NCI-H524 (cell line): ENCODE data around the gene NOP53.
"Not testable (repeated sequence)": the region's sequence is repeated elsewhere in the genome, so short reads cannot be mapped to it uniquely, and the experiment has no call there.

Experiments used
- DNase-seq, 2 experiments: peaks; one replicate each; lab custom pipeline; 2025; lab: John Stamatoyannopoulos, UW

NOP53 gene

DNA sequence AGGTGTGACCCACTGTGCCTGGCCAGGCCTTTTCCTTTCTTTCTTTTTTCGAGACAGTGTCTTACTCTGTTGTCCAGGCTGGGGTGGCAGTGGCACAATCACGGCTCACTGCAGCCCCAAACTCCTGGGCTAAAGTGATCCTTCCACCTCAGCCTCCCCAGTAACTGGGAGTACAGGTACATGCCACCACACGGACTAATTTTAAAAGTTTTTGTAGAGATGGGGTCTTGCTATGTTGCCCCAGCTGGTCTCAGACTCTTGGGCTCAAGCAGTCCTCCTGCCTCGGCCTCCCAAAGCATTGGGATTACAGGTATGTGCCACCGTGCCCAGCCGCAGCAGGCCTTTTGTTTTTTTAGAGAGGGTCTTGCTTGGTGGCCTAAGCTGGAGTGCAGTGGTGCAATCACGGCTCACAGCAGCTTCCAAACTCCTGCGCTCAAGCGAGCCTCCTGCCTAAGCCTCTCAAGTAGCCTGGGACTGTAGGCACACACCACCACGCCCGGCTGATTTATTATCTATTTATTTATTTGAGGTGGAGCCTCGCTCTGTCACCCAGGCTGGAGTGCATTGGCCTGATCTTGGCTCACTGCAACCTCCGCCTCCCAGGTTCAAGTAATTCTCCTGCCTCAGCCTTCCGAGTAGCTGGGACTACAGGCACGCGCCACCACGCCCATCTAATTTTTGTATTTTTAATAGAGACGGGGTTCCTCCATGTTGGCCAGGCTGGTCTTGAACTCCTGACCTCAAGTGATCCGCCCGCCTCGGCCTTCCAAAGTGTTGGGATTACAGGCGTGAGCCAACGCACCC, 32.1 kb downstream of the NOP53 start:
- DNase-seq: not testable (repeated sequence)

DNA sequence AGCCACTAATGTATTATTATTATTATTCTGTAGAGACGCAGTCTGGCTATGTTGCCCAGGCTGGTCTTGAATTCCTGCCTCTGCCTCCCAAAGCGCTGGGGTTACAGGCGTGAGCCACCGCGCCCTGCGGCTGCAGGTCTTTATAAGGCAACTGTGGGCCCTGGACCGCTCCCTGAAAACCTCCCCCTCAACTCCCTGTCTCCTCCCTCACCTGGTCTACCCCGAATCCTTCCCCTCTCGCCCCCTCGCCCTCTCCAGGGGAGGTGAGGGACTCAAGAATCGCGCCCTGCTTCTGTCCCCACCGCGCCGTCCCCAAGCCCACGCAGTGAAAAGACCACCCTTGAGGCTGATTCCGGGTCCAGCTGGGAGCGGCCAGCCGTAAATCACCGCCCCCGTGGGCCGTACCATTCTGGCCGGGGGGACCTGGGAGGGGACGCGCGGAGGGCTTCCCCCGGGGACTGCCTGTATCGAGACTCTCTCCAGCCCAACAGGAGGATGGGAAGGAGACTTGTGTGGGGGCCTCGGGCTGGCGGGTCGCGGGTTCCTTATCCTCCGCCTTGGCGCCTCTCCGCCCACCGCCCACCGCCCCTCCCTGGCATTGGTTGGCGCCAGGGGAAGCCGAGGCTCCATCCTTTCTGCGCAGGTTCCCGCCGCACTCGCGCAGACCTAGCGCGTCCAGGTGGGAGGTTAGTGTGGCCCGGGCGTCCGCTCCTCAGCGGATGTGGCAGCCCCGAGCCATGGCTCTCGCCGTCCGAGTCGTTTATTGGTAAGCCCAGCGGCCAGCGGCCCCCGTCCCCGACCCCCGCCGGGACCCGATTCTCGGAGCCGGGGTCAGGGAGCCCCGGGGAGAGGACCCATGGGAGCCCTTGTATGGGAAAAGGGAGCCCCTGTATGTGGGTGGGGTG, 33.0 kb downstream of the NOP53 start, which contains the start of gene SELENOW:
TSS of gene SELENOW (plus strand) at position 655 of the 905 bp plus-strand sequence. CDS start at position 738, 83 bp downstream.
- peak; percentile 58 to 86 for DNase-seq

DNA sequence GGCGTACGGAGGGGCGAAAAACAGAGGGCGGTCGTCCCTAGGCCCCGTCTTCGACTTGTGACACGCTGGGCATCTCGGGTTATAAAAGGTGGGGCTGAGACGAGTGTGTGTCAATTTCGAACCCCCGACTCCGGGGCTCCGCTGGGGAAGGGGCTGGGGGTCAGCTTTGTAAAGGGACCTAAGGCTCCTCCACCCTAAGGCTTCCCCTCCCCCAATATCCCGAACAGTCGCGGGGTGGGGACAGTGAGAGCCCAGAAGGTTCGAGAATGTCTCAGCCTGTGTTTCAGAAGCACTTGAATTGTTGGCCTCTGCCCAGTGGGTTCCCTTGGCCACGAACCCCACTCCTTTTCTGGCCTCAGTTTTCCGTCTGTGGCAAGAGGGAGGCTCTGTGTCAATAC, 33.6 kb downstream of the NOP53 start:
- no peak for DNase-seq

DNA sequence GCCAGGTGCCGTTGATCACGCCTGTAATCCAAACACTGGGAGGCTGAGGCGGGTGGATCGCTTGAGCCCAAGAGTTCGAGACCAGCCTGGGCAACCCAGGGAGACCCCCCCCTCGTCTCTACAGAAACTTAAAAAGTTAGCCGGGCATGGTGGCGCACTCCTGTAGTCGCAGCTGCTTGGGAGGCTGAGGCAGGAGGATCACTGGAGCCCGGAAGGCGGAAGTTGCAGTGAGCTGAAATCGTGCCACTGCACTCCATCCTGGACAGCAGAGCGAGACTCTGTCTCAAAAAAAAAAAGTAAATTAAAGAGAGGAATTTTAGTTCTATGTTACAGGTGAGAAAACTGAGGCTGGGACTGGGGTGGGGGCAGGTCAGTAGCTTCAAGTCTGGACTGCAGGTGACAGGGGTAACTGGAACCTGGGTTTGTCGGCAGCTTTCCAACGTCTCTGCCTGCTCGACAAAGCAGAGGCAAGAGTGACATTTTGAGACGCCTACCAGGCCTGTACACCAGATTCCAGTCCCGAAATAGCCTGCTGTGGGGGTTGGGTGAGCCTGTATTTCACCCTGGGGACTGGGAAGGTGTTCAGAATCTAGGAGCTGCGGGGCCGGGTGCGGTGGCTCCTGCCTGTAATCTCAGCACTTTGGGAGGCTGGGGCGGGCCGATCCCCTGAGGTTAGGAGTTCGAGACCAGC, 34.3 kb downstream of the NOP53 start:
- no peak for DNase-seq

DNA sequence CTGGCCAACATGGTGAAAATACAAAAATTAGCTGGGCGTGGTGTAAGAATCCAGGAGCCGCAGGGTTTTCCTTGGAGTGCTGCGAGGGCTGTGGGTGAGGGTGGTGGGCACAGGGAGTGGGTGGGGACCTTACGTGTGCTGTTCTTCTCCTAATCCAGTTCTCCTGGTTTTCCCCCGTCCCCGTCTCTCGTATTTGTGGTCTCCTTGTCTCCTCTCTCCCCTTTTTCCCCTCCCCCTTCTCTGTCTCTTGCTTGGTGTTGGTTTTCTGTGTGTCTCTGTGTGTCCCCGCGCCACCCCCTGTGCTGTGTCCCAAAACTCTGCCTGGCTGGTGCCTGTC, 34.8 kb downstream of the NOP53 start:
- DNase-seq: no peak

DNA sequence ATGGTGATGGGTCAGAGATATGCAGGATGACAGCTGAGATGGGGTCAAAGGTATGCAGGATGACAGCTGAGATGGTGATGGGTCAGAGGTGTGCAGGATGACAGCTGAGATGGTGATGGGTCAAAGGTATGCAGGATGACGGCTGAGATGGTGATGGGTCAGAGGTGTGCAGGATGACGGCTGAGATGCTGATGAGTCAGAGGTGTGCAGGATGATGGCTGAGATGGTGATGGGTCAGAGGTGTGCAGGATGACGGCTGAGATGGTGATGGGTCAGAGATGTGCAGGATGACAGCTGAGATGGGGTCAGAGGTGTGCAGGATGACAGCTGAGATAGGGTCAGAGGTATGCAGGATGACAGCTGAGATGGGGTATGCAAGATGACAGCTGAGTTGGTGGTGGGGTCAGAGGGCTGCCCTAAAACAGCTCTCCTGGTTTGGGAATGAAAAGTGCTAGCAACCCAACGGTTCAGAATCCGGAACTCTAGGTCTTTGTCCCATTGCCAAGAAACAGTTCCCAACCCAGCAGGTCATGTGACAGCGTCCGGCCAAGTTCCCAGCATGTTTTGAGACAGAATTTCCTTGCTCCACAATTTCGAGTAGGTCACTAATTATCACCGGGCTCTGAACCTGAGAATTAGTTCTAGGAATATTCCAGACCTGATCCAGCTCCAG, 36.4 kb downstream of the NOP53 start:
- no peak for DNase-seq

DNA sequence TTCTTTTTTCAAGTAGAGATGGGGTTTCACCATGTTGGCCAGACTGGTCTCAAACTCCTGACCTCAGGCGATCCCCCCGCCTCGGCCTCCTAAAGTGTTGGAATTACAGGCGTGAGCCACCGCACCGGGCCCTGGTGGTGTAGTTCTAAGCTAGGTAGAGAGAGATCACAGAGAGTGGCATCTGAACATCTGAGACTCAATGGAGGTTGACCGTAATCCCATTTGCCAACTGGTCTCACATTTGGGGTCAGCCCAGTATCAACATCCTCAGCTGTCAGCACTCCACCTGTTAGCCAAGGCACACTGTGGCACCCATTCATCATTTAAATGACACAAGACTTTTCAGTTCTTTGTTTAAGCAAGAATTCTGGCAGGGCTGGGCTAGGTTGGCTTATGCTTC, 41.2 kb downstream of the NOP53 start:
- DNase-seq: peak; percentile 55 to 71

DNA sequence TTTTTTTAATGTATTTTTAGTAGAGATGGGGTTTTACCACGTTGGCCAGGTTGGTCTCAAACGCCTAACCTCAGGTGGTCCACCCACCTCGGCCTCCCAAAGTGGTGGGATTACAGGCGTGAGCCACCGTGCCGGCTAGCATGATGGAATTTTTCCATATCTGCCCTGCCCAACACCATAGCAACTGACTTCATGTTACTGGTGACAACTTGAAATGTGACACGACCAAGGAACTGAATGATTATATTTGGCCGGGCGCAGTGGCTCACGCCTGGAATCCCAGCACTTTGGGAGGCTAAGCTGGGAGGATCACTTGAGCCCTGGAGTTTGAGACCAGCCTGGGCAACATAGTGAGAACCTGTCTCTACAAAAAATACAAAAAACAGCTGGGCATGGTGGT, 42.0 kb downstream of the NOP53 start:
- not testable (repeated sequence) for DNase-seq

DNA sequence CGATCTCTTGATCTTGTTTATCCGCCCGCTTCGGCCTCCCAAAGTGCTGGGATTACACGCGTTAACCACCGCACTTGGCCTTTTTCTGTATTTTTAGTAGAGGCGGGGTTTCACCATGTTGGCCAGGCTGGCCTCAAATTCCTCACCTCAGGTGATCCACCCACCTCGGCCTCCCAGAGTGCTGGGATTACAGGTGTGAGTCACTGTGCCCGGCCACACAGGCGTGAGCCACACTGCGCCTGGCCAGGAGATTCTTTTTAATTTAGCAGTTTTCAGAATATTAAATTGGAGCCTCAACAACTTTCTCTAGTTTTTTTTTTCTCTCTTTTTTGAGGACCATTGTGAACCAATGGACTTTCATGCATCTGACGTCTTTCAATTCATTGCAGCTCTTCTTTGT, 44.5 kb downstream of the NOP53 start:
- not testable (repeated sequence) for DNase-seq

DNA sequence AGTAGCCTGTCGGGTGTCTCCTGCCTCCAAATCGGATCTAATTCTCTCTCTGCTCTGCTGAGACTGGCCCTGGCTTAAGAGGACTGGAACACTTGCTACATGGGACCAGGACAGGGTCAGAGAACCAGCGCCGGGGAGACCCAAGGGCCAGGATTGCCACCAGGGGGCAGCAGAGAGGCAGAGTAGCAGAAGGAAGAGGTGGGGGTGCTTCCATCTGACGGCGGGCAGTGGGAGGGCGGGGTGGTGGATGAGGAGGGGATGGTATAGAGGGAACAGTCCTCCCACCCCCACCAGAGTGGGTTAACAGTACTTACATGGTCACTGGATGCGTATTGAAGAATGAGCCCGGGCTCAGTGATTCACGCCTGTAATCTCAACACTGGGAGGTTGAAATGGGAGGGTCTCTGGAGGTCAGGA, 45.1 kb downstream of the NOP53 start:
- DNase-seq: peak; percentile 45 to 78

DNA sequence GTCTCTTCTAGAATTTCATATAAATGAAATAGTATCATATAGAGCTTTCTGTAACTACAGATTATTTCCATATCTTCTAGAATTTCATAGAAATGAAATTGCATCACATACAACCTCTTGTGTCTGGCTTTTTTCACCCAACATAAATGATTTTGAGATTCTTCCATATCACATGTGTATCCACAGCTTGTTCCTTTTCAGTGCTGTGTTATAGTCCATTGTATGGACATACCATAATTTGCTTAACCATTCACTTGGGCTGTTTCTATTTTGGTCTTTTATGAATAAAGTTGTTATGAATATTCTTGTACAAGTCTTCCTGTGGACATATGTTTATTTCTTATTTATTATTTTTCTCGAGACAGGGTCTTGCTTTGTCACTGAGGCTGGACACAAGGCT, 47.3 kb downstream of the NOP53 start:
- no peak for DNase-seq

DNA sequence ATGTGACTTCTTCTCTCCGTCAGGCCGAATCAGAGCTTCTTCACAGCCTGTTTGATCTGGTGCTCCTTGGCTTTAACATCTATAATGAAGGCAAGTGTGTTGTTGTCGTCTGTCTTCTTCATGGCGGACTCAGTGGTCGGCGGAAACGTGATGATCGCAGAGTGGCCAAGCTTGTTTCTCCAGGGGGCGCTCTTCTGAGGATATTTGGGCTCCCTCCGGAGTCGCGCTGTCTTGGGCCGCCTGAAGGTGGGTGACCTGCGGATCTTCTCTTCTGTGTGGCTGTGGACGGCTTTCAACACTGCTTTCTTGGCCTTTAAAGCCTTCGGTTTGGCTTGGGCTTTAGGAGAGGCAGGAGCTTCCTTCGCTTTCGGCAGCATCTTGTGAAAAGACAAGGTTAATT, 49.2 kb downstream of the NOP53 start:
- DNase-seq: no peak

DNA sequence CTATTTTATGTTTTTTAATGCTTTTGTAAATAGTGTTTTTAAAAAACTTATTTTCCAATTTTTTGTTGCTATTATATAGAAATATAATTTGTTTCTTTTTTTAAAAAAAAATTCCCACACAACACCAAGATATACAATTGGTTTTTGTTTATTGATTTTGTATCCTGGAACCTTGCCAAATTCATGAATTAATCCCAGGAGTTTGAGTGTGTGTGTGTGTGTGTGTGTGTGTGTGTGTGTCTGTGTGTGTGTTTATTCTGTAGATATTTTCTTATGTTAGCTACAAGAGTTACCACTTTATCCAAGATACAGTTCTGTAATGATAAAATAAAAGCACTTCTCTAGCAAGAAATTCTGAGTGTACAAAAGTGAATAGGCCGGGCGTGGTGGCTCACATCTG, 51.4 kb downstream of the NOP53 start:
- no peak for DNase-seq

DNA sequence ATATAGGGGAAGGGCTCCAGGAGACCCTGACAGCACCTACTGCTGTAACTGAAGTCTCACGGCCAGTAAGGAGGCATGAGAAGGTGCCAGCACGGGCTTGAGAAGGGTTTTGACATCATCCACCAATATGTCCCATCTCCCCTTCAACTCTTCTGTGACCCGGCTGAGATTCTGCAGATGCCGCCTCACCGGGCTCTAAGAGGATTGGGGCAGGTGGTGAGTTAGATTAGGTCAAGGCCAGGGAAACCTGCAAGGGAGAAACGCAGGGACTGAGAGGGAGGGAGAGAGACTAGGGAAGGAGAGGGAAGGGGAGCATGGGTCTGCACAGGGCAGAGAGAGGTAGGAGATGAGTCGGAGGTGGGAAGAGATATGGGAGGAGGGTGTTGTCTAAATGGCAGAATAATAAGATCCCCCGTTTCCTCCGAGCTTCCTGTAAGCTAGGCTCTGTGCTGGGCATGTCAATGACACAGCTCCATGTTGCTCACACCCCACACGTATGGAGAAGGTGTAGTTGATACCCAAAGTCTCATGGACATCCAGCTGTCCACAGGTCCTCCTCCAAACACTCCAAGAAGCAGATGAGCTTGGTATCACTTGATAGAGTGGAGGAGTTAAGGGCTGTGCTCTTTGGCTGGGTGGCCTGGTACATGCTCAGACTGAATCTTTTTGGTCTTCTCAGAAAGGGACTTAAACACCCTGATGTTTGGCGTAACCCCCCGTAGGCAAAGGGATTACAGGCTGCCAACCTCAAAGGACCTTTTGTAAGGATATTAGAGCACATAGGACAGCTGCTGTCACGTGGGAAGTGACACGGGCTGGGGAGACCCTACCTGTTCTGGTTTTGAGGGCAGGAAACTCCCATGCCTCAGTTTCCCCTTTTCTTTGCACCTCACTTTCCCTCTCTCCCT, 52.9 kb downstream of the NOP53 start:
- peak in 1 of 2 experiments; percentile 36 for DNase-seq

DNA sequence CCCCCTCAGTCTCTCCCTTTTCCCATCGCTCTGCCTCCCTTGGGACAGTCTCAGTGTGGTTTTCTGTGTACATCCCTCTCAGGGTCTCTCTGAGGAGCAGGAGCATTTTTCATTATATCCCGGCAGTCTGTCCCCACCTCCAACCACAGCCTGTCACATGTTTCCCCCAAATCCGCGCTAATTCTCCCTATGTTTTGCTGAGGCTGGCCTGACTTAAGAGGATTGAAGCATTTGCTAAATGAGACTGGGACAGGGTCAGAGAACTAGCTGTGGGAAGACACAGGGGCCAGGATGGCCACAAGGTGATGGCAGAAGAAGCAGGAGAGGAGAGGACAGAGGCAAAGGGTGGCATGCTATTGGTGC, 53.5 kb downstream of the NOP53 start:
- DNase-seq: peak in 1 of 2 experiments; percentile 21

DNA sequence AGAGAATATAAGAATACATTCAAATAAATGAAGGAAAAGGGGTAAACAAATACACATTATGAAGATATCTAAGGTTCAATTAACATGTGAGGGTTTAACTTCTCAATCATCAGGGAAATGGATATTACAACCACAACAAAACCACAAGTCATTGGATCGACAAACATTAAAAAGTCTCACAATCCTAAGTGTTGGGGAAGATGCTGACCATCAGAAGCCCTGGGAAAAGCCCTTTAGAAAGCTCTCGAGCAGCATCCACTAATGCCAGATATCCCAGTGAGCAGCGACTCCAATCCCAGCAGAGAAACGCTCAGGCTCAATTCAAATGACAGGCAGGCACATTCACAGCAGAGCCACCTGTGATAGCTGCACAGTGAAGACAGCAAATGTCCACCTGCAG, 55.9 kb downstream of the NOP53 start:
- DNase-seq: no peak

DNA sequence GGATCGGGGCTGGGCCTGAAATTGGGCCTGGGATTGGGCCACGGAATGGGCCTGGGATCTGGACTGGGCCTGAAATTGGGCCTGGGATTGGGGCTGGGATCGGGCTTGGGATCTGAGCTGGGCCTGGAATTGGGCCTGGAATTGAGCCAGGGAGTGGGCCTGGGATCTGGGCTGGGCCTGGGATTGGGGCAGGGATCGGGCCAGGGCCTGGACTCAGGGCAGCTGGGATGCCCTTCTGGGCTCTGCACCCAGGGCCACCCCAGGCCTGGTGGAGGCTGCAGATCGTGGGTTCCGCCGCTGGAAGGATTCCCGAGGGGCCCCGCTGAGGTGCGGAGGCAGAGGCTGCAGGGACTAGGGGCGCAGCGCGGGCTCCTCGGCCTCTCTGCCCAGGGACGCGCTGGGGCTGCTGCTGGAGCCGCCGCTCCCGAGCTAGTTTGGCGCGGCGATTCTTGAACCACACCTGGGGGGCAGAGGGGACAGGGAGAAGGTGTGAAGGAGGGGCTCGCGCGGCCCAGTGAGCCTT, 57.2 kb downstream of the NOP53 start:
- no peak for DNase-seq

DNA sequence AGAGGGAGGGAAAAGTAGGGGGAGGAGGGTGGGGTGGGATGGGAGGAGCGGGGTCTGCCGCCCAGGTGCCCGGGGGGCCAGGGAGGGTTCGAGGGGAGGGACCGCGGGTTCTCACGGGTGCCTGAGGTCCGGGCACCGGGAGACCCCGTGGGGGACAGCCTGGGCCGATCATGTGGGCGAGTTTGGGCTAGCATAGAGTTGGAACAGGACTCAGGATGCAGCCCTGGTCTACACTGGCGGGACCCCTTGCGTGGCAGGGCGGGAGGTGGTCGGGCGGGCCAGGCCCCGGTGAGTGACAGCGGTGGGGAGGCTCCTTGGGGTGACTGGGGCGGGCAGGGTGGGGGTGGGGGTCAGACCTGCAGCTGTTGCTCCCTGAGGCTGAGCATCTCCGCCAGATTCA, 57.8 kb downstream of the NOP53 start:
- DNase-seq: not testable (repeated sequence)

DNA sequence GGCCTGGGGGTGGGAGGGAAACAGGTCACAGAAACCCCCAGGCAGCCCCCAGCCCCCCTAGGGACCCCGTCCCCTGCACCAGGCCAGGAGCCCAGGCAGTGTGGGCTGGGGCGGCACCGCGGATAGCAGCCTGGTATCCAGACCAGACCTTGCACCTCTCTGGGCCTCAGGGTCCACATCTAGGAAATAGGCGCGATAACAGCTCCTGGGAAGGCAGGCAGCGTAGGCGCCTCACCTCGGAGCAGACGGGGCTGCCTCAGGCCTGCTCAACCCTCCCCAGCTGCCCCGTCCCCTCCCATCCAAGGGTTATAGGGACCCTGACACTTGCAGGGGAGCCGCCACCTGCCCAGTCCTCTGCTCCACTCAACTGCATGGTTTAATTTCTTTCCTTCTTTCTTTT, 58.3 kb downstream of the NOP53 start:
- DNase-seq: not testable (repeated sequence)

DNA sequence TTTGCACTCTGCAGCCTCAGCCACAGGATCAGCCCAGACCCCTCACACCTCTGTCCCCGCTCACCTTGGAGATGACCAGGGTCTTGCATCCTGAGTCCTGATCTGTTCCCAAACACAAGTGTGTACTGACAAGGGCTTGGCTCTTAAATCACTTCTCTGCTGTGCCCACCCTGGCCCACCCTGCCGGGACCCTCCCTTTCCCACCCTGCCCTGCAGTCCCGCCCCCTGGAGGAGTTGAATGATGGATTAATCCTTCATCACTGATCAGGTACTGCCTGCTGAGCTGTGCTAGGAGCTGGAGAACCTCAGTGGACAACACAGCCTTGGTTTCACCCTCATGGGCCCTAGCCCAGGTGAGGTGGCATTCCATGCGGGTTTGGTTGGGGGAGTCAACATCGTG, 59.1 kb downstream of the NOP53 start, which contains the start of gene TPRX1:
TSS of gene TPRX1 (minus strand) at position 101 of the 400 bp plus-strand sequence. CDS start at position 89, 12 bp downstream.
- not testable (repeated sequence) for DNase-seq
